Daoy (cell line): ENCODE measurements around the gene BRAF. TPM values are rescaled to one million over a fixed set of nuclear protein-coding genes. Genes with fewer than 3 reads are reported as not detected.

Experiments
- total RNA-seq: library from RNA; depleted of rRNA; stranded (reverse); fragments of >200 nt; shearing (Covaris generic); gene quantifications from 2 replicates; pipeline ENCODE4 v1.2.3, GENCODE V29; 2014; rRNA removed

Gene BRAF
- total RNA-seq, 1 experiment from 2014 or later = 5.1 TPM

Other genes with a start within 250 kb of the BRAF start
- gene NDUFB2, start 228.2 kb downstream of the BRAF start, total RNA-seq = 404 and 566 TPM in 2 replicates
- gene MRPS33, start 90.0 kb upstream of the BRAF start, total RNA-seq = 49.5 and 64.8 TPM in 2 replicates
- 1.2 and 1.3 TPM in 2 replicates for gene TMEM178B, start 149.1 kb upstream of the BRAF start, total RNA-seq